Activated naive CD4-positive, alpha-beta T cell treated with Interleukin-2 at 50 U/mL for 16 hours (primary cell): Measurements from ENCODE around the gene TFB2M.
A peak's percentile ranks its signal among the peaks of the same experiment; 100 is the strongest.

ENCODE experiments used
- DNase-seq: peaks from one replicate; pipeline ENCODE4 v3.0.0-alpha.2; 2020

TFB2M gene

DNA sequence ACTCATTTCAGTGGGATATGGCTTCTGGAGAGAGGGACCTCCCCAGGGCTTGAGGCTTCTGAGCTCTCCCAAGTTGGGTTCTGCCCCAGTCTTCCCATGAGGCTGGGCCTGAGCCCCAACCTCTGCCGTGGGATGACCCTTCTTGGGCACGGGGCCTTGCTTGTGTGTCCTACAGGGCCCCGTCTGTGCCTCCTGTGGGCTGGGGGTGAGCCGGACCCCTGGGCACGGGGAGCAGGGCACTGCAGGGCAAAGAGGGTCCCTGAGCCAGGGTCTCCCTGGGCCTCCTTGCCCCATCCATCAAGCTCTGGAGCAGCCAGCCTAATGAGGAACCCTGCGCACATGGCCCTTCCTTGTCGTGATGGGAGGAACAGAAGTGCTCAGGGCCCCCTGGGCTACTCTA lies 53.8 kb downstream of the TFB2M start:
- DNase-seq: no peak

DNA sequence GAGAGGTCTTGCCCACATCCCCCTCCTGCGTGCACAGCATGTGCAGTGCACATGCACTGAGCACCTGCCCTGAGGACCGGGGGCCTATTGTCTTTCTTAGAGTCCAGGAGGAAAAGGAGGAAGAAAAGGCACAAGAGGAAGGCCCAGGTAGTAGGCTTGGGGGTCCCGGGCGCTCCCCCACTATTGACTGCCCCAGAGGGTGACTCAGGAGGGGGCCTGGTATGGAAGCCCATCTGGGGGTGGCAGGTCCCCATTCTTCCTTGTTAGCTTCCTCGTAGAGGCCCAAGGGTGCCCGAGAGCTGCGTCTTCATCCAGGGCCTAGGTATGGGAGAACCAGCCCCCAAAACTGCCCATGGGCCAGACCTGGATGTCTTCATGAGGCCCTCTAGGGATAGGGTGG lies 54.9 kb downstream of the TFB2M start:
- no peak for DNase-seq

GRCh38 chr1:246510147-246511030 lies 55.7 kb downstream of the TFB2M start:
- no peak for DNase-seq

GRCh38 chr1:246508897-246509688 lies 57.0 kb downstream of the TFB2M start:
- no peak for DNase-seq

GRCh38 chr1:246506674-246507481 lies 59.2 kb downstream of the TFB2M start, which contains the start of gene SMYD3:
SMYD3 (minus strand) TSS chr1:246507279.
- DNase-seq: peak; percentile 82

DNA sequence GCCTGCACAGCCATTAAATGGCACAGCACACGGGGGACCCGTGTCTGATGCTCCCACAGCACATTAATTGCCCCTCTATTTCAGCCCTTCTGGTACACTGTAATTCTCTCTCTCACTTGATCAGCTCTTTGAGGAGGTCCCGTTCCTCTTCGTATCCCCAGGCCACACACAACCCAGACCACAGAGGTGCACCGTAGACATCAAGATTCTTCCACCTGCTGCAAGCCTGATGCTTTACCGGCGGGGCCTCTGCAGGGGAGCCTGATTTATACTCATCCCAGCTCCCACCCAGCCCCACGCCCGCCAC lies 59.7 kb downstream of the TFB2M start:
- DNase-seq: peak; percentile 9

GRCh38 chr1:246503341-246503740 lies 62.7 kb downstream of the TFB2M start:
- DNase-seq: no peak

DNA sequence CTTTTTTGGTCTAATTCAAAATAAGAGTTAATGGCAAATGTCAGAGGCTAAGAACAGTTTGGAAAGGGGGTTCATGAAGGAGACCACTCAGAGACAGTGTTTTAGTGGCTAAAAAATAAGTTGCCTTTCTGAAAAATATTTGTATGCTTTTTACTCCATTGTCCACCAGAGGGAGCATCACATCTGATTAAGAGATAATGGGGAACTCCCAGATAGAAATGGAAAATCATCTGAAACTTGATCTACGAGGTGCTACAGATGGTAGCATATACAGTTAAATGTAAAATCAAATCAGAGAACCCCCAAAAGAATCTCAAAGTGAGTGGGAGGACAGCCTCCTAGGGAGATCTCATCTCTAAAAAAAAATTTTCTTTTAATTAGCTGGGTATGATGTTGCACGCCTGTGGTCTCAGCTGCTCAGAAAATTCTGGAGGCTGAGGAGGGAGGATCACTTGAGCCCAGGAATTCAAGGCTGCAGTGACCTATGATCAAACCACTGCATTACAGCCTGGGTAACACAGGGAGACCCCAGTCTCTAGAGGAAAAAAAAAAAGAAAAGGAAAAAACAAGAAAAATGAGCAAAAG lies 68.6 kb downstream of the TFB2M start:
- DNase-seq: no peak

DNA sequence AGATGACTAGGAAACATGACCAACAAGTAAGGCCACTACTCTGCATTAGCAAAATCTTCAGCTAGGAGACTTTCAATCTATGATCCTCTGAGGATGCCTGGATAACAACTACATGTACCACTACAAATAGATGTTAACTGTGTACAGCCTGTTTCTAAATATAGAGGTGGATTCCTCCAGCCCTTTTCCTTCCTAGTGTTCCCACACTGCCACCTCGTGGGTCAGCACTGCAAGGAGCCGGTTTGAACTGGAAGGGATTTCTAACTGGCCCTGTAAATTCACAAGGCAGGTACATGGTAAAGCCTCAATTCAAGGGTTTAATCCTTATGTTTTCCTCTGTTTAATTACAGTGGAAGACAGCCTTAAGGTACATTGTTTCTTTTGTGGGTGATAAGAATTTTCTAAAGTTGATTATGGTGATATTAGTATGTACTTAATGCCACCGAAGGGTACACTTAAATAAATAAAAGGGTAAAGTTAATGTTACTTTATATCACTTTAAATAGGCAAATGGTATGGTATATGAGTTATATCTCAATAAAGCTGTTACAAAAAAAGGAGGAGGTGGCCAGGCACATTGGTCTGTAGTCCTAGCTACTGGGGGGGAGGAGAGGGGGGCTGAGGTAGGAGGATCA lies 73.3 kb downstream of the TFB2M start:
- peak; percentile 46 for DNase-seq

- no peak for DNase-seq
Observed at GRCh38 chr1:246491551-246492053, 74.5 kb downstream of the TFB2M start.
